Measurements from ENCODE around the gene CCDC88C. TPM values are rescaled to one million over a fixed set of nuclear protein-coding genes. Genes with fewer than 3 reads are reported as not detected.

The CCDC88C gene
- total and polyA plus RNA-seq, 2 donors (not counting 3 experiments of a cell fraction or from before 2014, with no cell fraction given): 11.4 to 52.1 TPM

- ChIA-PET POLR2A (no interaction called here), CTCF (interaction anchor here (2.7 kb wide), 1 partner anchor 119 kb away, joined by 13 read pairs; no protein-coding TSS in a partner anchor)
- FAIRE-seq: no peak
- TF ChIP-seq, protein P1, sequence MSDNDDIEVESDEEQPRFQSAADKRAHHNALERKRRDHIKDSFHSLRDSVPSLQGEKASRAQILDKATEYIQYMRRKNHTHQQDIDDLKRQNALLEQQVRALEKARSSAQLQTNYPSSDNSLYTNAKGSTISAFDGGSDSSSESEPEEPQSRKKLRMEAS (IDR thresholded peaks at IDR 0.05; ENCODE audit: insufficient read depth, insufficient read length): no peak
- no peak for TF ChIP-seq FOS (IDR thresholded peaks at IDR 0.05; ENCODE audit: borderline replicate concordance, insufficient read depth, low read length)
- TF ChIP-seq POLR2A (IDR thresholded peaks at IDR 0.05; ENCODE audit: low read depth, low read length): no peak
- TF ChIP-seq JUN (IDR thresholded peaks at IDR 0.05; ENCODE audit: borderline replicate concordance, insufficient read depth, insufficient read length, low read depth): no peak
- no peak for TF ChIP-seq POLR2AphosphoS5 (IDR thresholded peaks at IDR 0.05; ENCODE audit: insufficient read depth, low read depth, low read length)
- no peak for TF ChIP-seq GATA2 (IDR thresholded peaks at IDR 0.05; ENCODE audit: insufficient read depth, insufficient read length, low read depth, low read length)
- TF ChIP-seq CTCF (IDR thresholded peaks at IDR 0.05; ENCODE audit: extremely low read depth in 1 of 2, insufficient read depth in 1 of 2, low read depth in 1 of 2, low read length in 2 of 2): no peak
- TF ChIP-seq MYC (IDR thresholded peaks at IDR 0.05; ENCODE audit: low read depth, low read length): no peak
- TF ChIP-seq EZH2 (IDR thresholded peaks at IDR 0.05; ENCODE audit: borderline replicate concordance, low read depth, low read length, severe bottlenecking): no peak
- Histone ChIP-seq H3K9me1 (replicated peaks; ENCODE audit: control insufficient read depth, extremely low read depth, insufficient read depth, low read length) (no peaks in the 10 kb centered on the region), H3K27me3 (ENCODE audit: control insufficient read depth in 2 of 2, insufficient read depth in 2 of 2, low read length in 2 of 2) (no peaks in the 10 kb centered on the region), H3K4me1 (ENCODE audit: control insufficient read depth, extremely low read depth, insufficient read depth, low read length) (no peaks in the 10 kb centered on the region), H3K9me3 (replicated peaks; ENCODE audit: control insufficient read depth, insufficient read depth, low read length) (no peaks in the 10 kb centered on the region), H3K9ac (replicated peaks; ENCODE audit: extremely low read depth, insufficient read depth, low read length) (no peak overlapping the region), H3K79me2 (ENCODE audit: control insufficient read depth, insufficient read depth, low read length) (no peaks in the 10 kb centered on the region), H3K36me3 (ENCODE audit: control insufficient read depth in 2 of 2, extremely low read depth in 1 of 2, insufficient read depth in 2 of 2, low read length in 2 of 2) (peaks cover 3 to 38% of the 10 kb centered on the region in 2 experiments), H3K4me3 (replicated peaks in 1 of 3; ENCODE audit: insufficient read depth in 1 of 3, low read depth in 1 of 3, low read length in 3 of 3) (no peak overlapping the region), H2AFZ (ENCODE audit: low read depth, low read length) (no peak overlapping the region), H3K27ac (ENCODE audit: insufficient read depth, low read depth, low read length) (no peak overlapping the region), H3K4me2 (ENCODE audit: insufficient read depth, low read length) (no peak overlapping the region), H4K20me1 (replicated peaks; ENCODE audit: control insufficient read depth, extremely low read depth, insufficient read depth, low read length) (no peaks in the 10 kb centered on the region)
- no peak for DNase-seq (ENCODE audit: low read depth, low spot score)
- BruUV-seq (replicated peaks): no TSS peak
- intact Hi-C loops (cut with micrococcal nuclease): no loop called here
- dilution Hi-C loops (cut with MboI; ENCODE audit: extremely low pct_ligation_motif_present, low sequenced_read_pairs): loop anchor here (25.0 kb wide), 1 partner anchor 384 kb away; no protein-coding TSS in a partner anchor
These were observed 121.5 kb downstream of the CCDC88C start for GRCh38 chr14:91295851-91296796.

All from endothelial cell of umbilical vein (primary cell).